Retinal pigment epithelial cell (primary cell): Measurements from ENCODE around the gene APOE.
"Not testable (repeated sequence)": the region's sequence is repeated elsewhere in the genome, so short reads cannot be mapped to it uniquely, and the experiment has no call there.

Experiments used
- DNase-seq: peaks from one replicate; pipeline ENCODE4 v3.0.0-alpha.2; 2010; ENCODE audit warnings: low read depth
- H3K4me3 ChIP-seq: 2 replicates; pipeline ENCODE4 v1.5.1; 2011; ENCODE audit warnings: mild to moderate bottlenecking, low read length, control low read depth, moderate library complexity
- TF ChIP-seq, protein P1 (sequence below): conservative IDR thresholded peaks from 2 replicates; pipeline ENCODE4 v1.5.1; 2011; ENCODE audit warnings: low read depth, low read length, control low read depth, inconsistent platforms

The APOE gene

DNA sequence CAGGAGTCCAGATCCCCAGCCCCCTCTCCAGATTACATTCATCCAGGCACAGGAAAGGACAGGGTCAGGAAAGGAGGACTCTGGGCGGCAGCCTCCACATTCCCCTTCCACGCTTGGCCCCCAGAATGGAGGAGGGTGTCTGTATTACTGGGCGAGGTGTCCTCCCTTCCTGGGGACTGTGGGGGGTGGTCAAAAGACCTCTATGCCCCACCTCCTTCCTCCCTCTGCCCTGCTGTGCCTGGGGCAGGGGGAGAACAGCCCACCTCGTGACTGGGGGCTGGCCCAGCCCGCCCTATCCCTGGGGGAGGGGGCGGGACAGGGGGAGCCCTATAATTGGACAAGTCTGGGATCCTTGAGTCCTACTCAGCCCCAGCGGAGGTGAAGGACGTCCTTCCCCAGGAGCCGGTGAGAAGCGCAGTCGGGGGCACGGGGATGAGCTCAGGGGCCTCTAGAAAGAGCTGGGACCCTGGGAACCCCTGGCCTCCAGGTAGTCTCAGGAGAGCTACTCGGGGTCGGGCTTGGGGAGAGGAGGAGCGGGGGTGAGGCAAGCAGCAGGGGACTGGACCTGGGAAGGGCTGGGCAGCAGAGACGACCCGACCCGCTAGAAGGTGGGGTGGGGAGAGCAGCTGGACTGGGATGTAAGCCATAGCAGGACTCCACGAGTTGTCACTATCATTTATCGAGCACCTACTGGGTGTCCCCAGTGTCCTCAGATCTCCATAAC lies at the start of gene APOE:
TSS of gene APOE (plus strand) at position 360 of the 724 bp plus-strand sequence. CDS start 829 bp downstream, outside the sequence.
- TF ChIP-seq, protein P1, sequence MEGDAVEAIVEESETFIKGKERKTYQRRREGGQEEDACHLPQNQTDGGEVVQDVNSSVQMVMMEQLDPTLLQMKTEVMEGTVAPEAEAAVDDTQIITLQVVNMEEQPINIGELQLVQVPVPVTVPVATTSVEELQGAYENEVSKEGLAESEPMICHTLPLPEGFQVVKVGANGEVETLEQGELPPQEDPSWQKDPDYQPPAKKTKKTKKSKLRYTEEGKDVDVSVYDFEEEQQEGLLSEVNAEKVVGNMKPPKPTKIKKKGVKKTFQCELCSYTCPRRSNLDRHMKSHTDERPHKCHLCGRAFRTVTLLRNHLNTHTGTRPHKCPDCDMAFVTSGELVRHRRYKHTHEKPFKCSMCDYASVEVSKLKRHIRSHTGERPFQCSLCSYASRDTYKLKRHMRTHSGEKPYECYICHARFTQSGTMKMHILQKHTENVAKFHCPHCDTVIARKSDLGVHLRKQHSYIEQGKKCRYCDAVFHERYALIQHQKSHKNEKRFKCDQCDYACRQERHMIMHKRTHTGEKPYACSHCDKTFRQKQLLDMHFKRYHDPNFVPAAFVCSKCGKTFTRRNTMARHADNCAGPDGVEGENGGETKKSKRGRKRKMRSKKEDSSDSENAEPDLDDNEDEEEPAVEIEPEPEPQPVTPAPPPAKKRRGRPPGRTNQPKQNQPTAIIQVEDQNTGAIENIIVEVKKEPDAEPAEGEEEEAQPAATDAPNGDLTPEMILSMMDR: no peak
- peak within 1 kb of the TSS; percentile 75 for H3K4me3 ChIP-seq
- no peak for DNase-seq

- TF ChIP-seq, protein P1: no peak
- no peak for DNase-seq
- H3K4me3 ChIP-seq: no peak overlapping the region
These were observed 49.0 kb upstream of the APOE start for GRCh38 chr19:44856421-44857083.

DNA sequence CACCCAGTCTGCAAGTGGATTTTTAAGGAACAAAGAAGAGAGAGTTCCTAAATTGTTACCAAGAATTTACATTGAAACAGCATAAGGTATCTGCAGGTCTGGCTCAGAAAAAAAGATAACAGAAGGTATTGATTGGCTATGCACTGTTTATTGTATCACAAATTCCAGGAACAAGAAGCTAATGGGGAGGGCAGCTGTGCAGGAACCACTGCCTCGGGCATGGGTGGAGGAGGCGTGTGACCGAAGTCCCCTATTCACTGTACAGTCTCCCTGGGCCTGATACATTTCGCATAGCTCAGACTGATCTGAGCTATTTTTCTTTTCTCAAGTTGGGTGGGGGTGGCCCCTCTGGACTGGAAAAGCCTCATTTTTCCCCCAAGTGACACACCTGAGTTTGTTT lies 47.8 kb upstream of the APOE start:
- H3K4me3 ChIP-seq: no peak overlapping the region
- DNase-seq: no peak
- TF ChIP-seq, protein P1: no peak

DNA sequence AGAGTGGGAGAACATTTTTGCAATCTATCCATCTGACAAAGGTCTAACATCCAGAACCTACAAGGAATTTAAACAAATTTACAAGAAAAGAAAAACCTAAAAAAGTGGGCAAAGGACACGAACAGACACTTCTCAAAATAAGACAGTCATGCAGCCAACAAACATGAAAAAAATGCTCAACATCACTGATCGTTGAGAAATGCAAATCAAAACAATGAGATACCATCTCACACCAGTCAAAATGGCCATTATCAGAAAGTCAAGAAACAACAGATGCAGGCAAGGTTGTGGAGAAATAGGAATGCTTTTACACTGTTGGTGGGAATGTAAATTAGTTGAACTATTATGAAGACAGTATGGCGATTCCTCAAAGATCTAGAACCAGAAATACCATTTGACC lies 44.0 kb upstream of the APOE start:
- H3K4me3 ChIP-seq, DNase-seq: not testable (repeated sequence)

DNA sequence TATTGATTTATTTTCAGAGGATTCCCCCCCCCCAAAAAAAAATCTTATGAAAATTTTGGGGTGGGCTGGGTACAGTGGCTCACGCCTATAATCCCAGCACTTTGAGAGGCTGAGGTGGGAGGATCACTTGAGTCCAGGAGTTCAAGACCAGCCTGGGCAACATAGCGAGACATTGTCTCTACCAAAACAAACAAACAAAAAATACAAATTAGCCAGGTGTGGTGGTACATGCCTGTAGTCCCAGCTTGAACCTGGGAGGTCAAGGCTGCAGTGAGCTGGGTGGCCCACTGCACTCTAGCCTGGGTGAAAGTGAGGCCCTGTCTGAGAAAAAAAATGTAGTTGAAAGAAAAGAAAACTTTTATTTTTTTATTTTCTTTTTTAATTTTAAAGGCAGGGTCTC lies 41.6 kb upstream of the APOE start:
- no peak overlapping the region for H3K4me3 ChIP-seq
- no peak for DNase-seq
- TF ChIP-seq, protein P1: no peak

- no peak for DNase-seq
- H3K4me3 ChIP-seq: no peak overlapping the region
- TF ChIP-seq, protein P1: no peak
These were observed 40.3 kb upstream of the APOE start for GRCh38 chr19:44865196-44865767.

GRCh38 chr19:44866664-44867063 lies 38.9 kb upstream of the APOE start:
- no peak overlapping the region for H3K4me3 ChIP-seq
- DNase-seq: no peak
- TF ChIP-seq, protein P1: no peak
